Peyer's patch (tissue), 4 donors: Measurements from ENCODE around the gene AKAP17A. TPM values are rescaled to one million over a fixed set of nuclear protein-coding genes. Genes with fewer than 3 reads are reported as not detected.

ENCODE experiments used
- DNase-seq, 3 donors: peaks; one replicate each; pipeline ENCODE4 v3.0.0-alpha.2; 2017 to 2019
- H3K27ac ChIP-seq, 4 donors: fragments of 200-600 bp; sonication (generic); one replicate each; pipeline ENCODE4 v1.5.1; 2016 to 2019
- H3K27me3 ChIP-seq, 2 donors: fragments of 200-600 bp; sonication (generic); one replicate each; pipeline ENCODE4 v1.5.1; 2019
- H3K36me3 ChIP-seq, 3 donors: fragments of 200-600 bp; sonication (generic); one replicate each; pipeline ENCODE4 v1.5.1; 2016 to 2019
- H3K4me1 ChIP-seq, 4 donors: fragments of 200-600 bp; sonication (generic); one replicate each; pipeline ENCODE4 v1.5.1; 2016 to 2019
- H3K4me3 ChIP-seq, 4 donors: fragments of 200-600 bp; sonication (generic); 1 replicate in 3 of 4; 2 replicates in 1 of 4; pipeline ENCODE4 v1.5.1; 2016 to 2019; ENCODE audit warnings: mild to moderate bottlenecking in 1 of 4
- H3K9me3 ChIP-seq, 4 donors: fragments of 200-600 bp; sonication (generic); one replicate each; pipeline ENCODE4 v1.5.1; 2016 to 2019; ENCODE audit warnings: mild to moderate bottlenecking in 1 of 4
- CTCF ChIP-seq, 6 experiments: fragments of 450-650 bp in 4 of 6; fragments of 200-600 bp in 2 of 6; sonication (generic) in 1 of 6; IDR thresholded peaks; one replicate each; pipeline ENCODE4 v1.5.1; 2017 to 2019; ENCODE audit warnings: antibody characterized with exemption in 6 of 6, mild to moderate bottlenecking in 3 of 6, moderate library complexity in 1 of 6
- POLR2A ChIP-seq, 2 donors: fragments of 450-650 bp; IDR thresholded peaks; one replicate each; pipeline ENCODE4 v1.5.1; 2017; ENCODE audit warnings: antibody characterized with exemption in 2 of 2, mild to moderate bottlenecking in 2 of 2, moderate library complexity in 2 of 2
- total RNA-seq, 4 donors: library from RNA; depleted of rRNA; stranded (reverse); fragments of >200 nt; gene quantifications; one replicate each; pipeline ENCODE4 v1.1.0, GENCODE V29; 2016

The AKAP17A gene
- total RNA-seq, 4 donors from 2014 or later = 41.0 to 201 (median 107) TPM

GRCh38 chrX:1581132-1581531 lies 10.3 kb upstream of the AKAP17A start:
- Histone ChIP-seq H3K4me1 (no peaks in the 10 kb centered on the region), H3K36me3 (no peaks in the 10 kb centered on the region), H3K27ac (no peak overlapping the region), H3K9me3 (no peaks in the 10 kb centered on the region), H3K27me3 (no peaks in the 10 kb centered on the region), H3K4me3 (no peak overlapping the region)
- peak in 2 of 3 donors; percentile 68 to 78 for DNase-seq
- TF ChIP-seq POLR2A (IDR thresholded peaks at IDR 0.05) (no peak), CTCF (IDR thresholded peaks at IDR 0.05) (peak; percentile 62 to 81 (median 72))

- Histone ChIP-seq H3K27me3 (no peaks in the 10 kb centered on the region), H3K27ac (no peak overlapping the region), H3K4me3 (no peak overlapping the region), H3K9me3 (no peaks in the 10 kb centered on the region), H3K36me3 (no peaks in the 10 kb centered on the region), H3K4me1 (no peaks in the 10 kb centered on the region)
- no peak for DNase-seq
- TF ChIP-seq CTCF (IDR thresholded peaks at IDR 0.05) (no peak), POLR2A (IDR thresholded peaks at IDR 0.05) (no peak)
Observed at GRCh38 chrX:1582686-1583437, 8.5 kb upstream of the AKAP17A start.

DNA sequence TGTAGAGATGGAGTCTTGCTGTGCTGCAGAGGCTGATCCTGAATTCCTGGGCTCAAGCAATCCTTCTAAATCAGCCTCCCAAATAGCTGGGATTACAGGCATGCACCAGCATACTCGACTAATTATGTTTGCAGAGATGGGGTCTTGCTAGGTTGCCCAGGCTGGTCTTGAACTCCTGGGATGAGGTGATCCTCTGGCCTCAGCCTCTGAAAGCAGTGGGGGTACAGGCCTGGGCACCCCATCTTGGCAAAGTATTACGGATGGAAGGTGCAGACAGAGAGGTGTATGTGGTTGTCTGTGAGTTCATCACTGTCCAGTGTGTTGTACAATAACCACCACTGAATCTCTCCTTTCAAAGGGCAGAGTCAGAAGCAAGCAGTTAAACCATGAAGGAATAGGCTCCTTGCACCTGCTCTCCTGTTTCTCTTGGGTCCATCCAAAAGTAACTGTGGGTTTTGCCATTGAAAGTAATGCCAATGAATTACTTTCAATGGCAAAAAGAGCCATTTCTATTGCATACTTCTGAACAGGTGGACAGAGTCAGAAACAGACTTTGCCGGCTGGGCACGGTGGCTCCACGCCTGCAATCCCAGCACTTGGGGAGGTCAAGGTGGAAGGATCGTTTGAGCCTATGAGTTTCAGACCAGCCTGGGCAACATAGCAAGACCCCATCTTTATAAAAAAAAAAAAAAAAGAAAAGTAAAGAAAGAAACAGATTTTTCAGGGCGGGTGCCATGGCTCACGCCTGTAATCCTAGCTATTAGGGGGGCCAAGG lies 7.0 kb upstream of the AKAP17A start:
- H3K27ac ChIP-seq = no peak overlapping the region
- no peaks in the 10 kb centered on the region for H3K4me1 ChIP-seq
- TF ChIP-seq CTCF (IDR thresholded peaks at IDR 0.05) (no peak), POLR2A (IDR thresholded peaks at IDR 0.05) (no peak)
- no peak overlapping the region for H3K4me3 ChIP-seq
- no peak for DNase-seq
- H3K27me3 ChIP-seq = no peaks in the 10 kb centered on the region
- H3K9me3 ChIP-seq = no peaks in the 10 kb centered on the region
- H3K36me3 ChIP-seq = no peaks in the 10 kb centered on the region

- peak overlapping the region in 1 of 4 donors; percentile 47 for H3K27ac ChIP-seq
- DNase-seq = no peak
- no peak for TF ChIP-seq POLR2A (IDR thresholded peaks at IDR 0.05)
- no peak for TF ChIP-seq CTCF (IDR thresholded peaks at IDR 0.05)
- H3K27me3 ChIP-seq = no peaks in the 10 kb centered on the region
- no peaks in the 10 kb centered on the region for H3K36me3 ChIP-seq
- no peaks in the 10 kb centered on the region for H3K9me3 ChIP-seq
- no peak overlapping the region for H3K4me3 ChIP-seq
- no peaks in the 10 kb centered on the region for H3K4me1 ChIP-seq
Observed at GRCh38 chrX:1587161-1587560, 4.2 kb upstream of the AKAP17A start.

GRCh38 chrX:1589356-1590130 lies 1.9 kb upstream of the AKAP17A start:
- peaks cover 0 to 11% (median 0%) of the 10 kb centered on the region in 3 donors for H3K36me3 ChIP-seq
- DNase-seq = no peak
- no peak overlapping the region for H3K27ac ChIP-seq
- TF ChIP-seq POLR2A (IDR thresholded peaks at IDR 0.05) (no peak), CTCF (IDR thresholded peaks at IDR 0.05) (no peak)
- no peaks in the 10 kb centered on the region for H3K27me3 ChIP-seq
- H3K4me3 ChIP-seq = no peak overlapping the region
- no peaks in the 10 kb centered on the region for H3K9me3 ChIP-seq
- H3K4me1 ChIP-seq = peaks cover 0 to 11% (median 0%) of the 10 kb centered on the region in 4 donors
